Measurements from ENCODE around the gene TSPYL6.

The TSPYL6 gene

GRCh38 chr2:54259413-54260240 lies 3.6 kb upstream of the TSPYL6 start:
- H3K27ac ChIP-seq, result no peak overlapping the region

GRCh38 chr2:54258166-54258565 lies 2.1 kb upstream of the TSPYL6 start:
- H3K4me3 ChIP-seq, result no peak overlapping the region
- H3K27ac ChIP-seq, result no peak overlapping the region

More at GRCh38 chr2:54259413-54260240, 3.6 kb upstream of the TSPYL6 start:
- H3K4me3 ChIP-seq, result no peak overlapping the region

GRCh38 chr2:54255230-54256090 lies 569 bp downstream of the TSPYL6 start:
- Histone ChIP-seq H3K27ac (no peak overlapping the region), H3K4me3 (no peak overlapping the region)

- Histone ChIP-seq H3K4me3 (no peak overlapping the region), H3K27ac (no peak overlapping the region)
Measured at GRCh38 chr2:54254180-54254579, 1.8 kb downstream of the TSPYL6 start.

GRCh38 chr2:54249629-54250028 lies 6.4 kb downstream of the TSPYL6 start:
- H3K27ac ChIP-seq, result no peak overlapping the region

GRCh38 chr2:54247115-54247514 lies 8.9 kb downstream of the TSPYL6 start:
- H3K27ac ChIP-seq, result no peak overlapping the region
- no peak overlapping the region for H3K4me3 ChIP-seq

More at GRCh38 chr2:54249629-54250028, 6.4 kb downstream of the TSPYL6 start:
- no peak overlapping the region for H3K4me3 ChIP-seq

GRCh38 chr2:54240515-54241469 lies 15.2 kb downstream of the TSPYL6 start:
- Histone ChIP-seq H3K4me3 (no peak overlapping the region), H3K27ac (peak overlapping the region in 3 of 21 experiments; percentile 11 to 37 (median 12))

- peak overlapping the region in 2 of 21 experiments; percentile 6 to 11 for H3K27ac ChIP-seq
Measured at GRCh38 chr2:54239427-54239826, 16.6 kb downstream of the TSPYL6 start.

GRCh38 chr2:54237428-54237827 lies 18.6 kb downstream of the TSPYL6 start:
- no peak overlapping the region for H3K4me3 ChIP-seq
- H3K27ac ChIP-seq, result no peak overlapping the region

More at GRCh38 chr2:54239427-54239826, 16.6 kb downstream of the TSPYL6 start:
- no peak overlapping the region for H3K4me3 ChIP-seq

GRCh38 chr2:54233832-54234649 lies 22.0 kb downstream of the TSPYL6 start:
- Histone ChIP-seq H3K4me3 (no peak overlapping the region), H3K27ac (no peak overlapping the region)

GRCh38 chr2:54228945-54229344 lies 27.1 kb downstream of the TSPYL6 start:
- peak overlapping the region in 1 of 21 experiments; percentile 18 for H3K27ac ChIP-seq
- H3K4me3 ChIP-seq, result no peak overlapping the region

GRCh38 chr2:54227798-54228197 lies 28.2 kb downstream of the TSPYL6 start:
- no peak overlapping the region for H3K27ac ChIP-seq
- H3K4me3 ChIP-seq, result no peak overlapping the region

- H3K4me3 ChIP-seq, result no peak overlapping the region
- H3K27ac ChIP-seq, result no peak overlapping the region
Measured at GRCh38 chr2:54226260-54226659, 29.8 kb downstream of the TSPYL6 start.

- no peak overlapping the region for H3K27ac ChIP-seq
- H3K4me3 ChIP-seq, result no peak overlapping the region
Measured at GRCh38 chr2:54224997-54225396, 31.0 kb downstream of the TSPYL6 start.

GRCh38 chr2:54213082-54213481 lies 42.9 kb downstream of the TSPYL6 start:
- Histone ChIP-seq H3K27ac (no peak overlapping the region), H3K4me3 (no peak overlapping the region)

GRCh38 chr2:54212456-54212855 lies 43.6 kb downstream of the TSPYL6 start:
- H3K27ac ChIP-seq, result no peak overlapping the region

GRCh38 chr2:54209379-54209778 lies 46.6 kb downstream of the TSPYL6 start:
- Histone ChIP-seq H3K4me3 (no peak overlapping the region), H3K27ac (peak overlapping the region in 1 of 21 experiments; percentile 40)

More at GRCh38 chr2:54212456-54212855, 43.6 kb downstream of the TSPYL6 start:
- H3K4me3 ChIP-seq, result no peak overlapping the region

- Histone ChIP-seq H3K27ac (peak overlapping the region in 8 of 21 experiments; percentile 4 to 46 (median 34)), H3K4me3 (no peak overlapping the region)
Measured at GRCh38 chr2:54208364-54209240, 47.4 kb downstream of the TSPYL6 start.

Measured in skin epidermis (tissue), 12 donors.